ENCODE results near the gene PAPOLG.
"Not testable (repeated sequence)": the region's sequence is repeated elsewhere in the genome, so short reads cannot be mapped to it uniquely, and the experiment has no call there.

Gene PAPOLG

DNA sequence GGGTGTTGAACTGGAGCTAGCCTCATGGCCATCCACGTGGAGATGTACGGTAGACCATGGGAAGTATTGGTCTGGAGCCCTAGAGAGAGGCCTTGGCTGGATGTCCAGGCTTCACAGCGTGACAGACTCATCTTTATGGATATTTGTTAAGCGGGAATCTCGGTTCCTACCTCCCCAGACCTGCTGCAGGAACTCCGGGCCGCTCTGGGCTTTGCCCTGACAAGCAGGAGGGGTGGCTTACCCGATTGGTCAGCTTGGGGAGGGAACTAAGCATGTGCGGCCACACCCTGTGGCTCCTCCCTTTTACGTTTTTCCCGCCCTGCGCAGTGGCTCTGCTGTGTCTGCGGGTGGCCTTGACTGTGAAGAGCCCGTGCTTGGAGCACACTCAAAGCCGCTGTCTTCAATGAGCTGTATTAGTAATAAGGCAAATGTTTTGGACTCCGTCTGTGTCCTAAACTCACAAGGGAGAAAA lies 52.3 kb downstream of the PAPOLG start:
- Histone ChIP-seq H3K27ac (ENCODE audit: low read depth, low read length, severe bottlenecking) (no peak overlapping the region), H3K4me3 (ENCODE audit: extremely low read depth, insufficient read depth, low read length, poor library complexity, severe bottlenecking) (no peak overlapping the region), H3K36me3 (ENCODE audit: control insufficient read depth, insufficient read depth, low read length) (peaks cover 9% of the 10 kb centered on the region), H3K9me3 (ENCODE audit: control insufficient read depth, low read length) (no peaks in the 10 kb centered on the region), H3K4me1 (ENCODE audit: control insufficient read depth, insufficient read depth, low read length, poor library complexity, severe bottlenecking) (no peaks in the 10 kb centered on the region)
- WGBS, 2 experiments (ENCODE audit: insufficient coverage in 2 of 2) = 88 to 92% methylated on average over 12 to 16 of the region's 16 CpGs

DNA sequence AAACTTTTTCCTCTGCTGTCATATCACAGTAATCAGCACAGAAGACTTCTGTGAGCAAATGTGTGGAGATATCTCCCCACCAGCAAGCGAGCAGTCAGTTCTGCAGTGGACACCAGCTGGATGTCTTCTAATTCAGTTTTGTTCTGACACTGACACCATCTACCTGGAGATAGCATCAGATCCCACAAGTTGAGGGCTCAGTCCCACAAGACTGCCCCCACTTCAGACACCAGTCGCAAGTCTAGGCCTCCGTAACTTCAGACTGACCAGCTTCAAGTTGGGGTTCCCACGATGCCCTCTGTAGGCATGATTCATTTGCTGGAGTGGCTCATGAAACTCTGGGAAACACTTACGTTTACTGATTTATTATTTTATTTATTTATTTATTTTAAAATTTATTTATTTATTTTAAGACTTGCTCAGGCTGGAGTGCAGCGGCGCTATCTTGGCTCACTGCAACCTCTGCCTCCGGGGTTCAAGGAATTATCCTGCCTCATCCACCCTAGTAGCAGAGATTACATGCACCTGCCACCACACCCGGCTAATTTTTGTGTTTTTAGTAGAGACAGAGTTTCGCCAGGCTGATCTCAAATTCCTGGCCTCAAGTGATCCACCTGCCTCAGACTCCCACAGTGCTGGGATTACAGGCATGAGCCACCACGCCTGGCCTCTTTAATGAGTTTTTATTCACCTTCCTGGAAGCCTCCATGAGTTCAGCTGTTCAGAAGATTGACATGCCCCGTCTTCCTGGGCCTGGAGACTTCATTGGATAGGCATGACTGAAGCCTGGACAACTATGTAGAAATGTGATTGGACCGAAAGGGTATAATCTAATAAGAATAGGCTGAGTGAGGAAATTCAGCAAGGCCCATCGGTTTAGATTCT lies 55.7 kb downstream of the PAPOLG start:
- no peak overlapping the region for H3K27ac ChIP-seq (ENCODE audit: low read depth, low read length, severe bottlenecking)
- H3K4me3 ChIP-seq (ENCODE audit: extremely low read depth, insufficient read depth, low read length, poor library complexity, severe bottlenecking) = no peak overlapping the region
- no peaks in the 10 kb centered on the region for H3K36me3 ChIP-seq (ENCODE audit: control insufficient read depth, insufficient read depth, low read length)
- no peaks in the 10 kb centered on the region for H3K4me1 ChIP-seq (ENCODE audit: control insufficient read depth, insufficient read depth, low read length, poor library complexity, severe bottlenecking)
- H3K9me3 ChIP-seq (ENCODE audit: control insufficient read depth, low read length) = no peaks in the 10 kb centered on the region
- WGBS, 2 experiments (ENCODE audit: insufficient coverage in 2 of 2) = 90 to 91% methylated on average over 7 to 8 of the region's 14 CpGs

GRCh38 chr2:60817191-60817590 lies 61.1 kb downstream of the PAPOLG start:
- not testable (repeated sequence) for H3K36me3 ChIP-seq (ENCODE audit: control insufficient read depth, insufficient read depth, low read length); H3K9me3 ChIP-seq (ENCODE audit: control insufficient read depth, low read length); H3K4me3 ChIP-seq (ENCODE audit: extremely low read depth, insufficient read depth, low read length, poor library complexity, severe bottlenecking); H3K27ac ChIP-seq (ENCODE audit: low read depth, low read length, severe bottlenecking); H3K4me1 ChIP-seq (ENCODE audit: control insufficient read depth, insufficient read depth, low read length, poor library complexity, severe bottlenecking)
- WGBS, 2 experiments (ENCODE audit: insufficient coverage in 2 of 2) = 86 to 87% methylated on average over 7 of the region's 9 CpGs

GRCh38 chr2:60818272-60818671 lies 62.2 kb downstream of the PAPOLG start:
- Histone ChIP-seq H3K9me3 (ENCODE audit: control insufficient read depth, low read length) (no peaks in the 10 kb centered on the region), H3K4me3 (ENCODE audit: extremely low read depth, insufficient read depth, low read length, poor library complexity, severe bottlenecking) (no peak overlapping the region), H3K4me1 (ENCODE audit: control insufficient read depth, insufficient read depth, low read length, poor library complexity, severe bottlenecking) (no peaks in the 10 kb centered on the region), H3K36me3 (ENCODE audit: control insufficient read depth, insufficient read depth, low read length) (no peaks in the 10 kb centered on the region), H3K27ac (ENCODE audit: low read depth, low read length, severe bottlenecking) (no peak overlapping the region)
- 90 to 95% methylated on average over 2 of the region's 4 CpGs for WGBS, 2 experiments (ENCODE audit: insufficient coverage in 2 of 2)

- Histone ChIP-seq H3K4me1 (ENCODE audit: control insufficient read depth, insufficient read depth, low read length, poor library complexity, severe bottlenecking) (no peaks in the 10 kb centered on the region), H3K9me3 (ENCODE audit: control insufficient read depth, low read length) (no peaks in the 10 kb centered on the region), H3K36me3 (ENCODE audit: control insufficient read depth, insufficient read depth, low read length) (no peaks in the 10 kb centered on the region), H3K27ac (ENCODE audit: low read depth, low read length, severe bottlenecking) (no peak overlapping the region), H3K4me3 (ENCODE audit: extremely low read depth, insufficient read depth, low read length, poor library complexity, severe bottlenecking) (no peak overlapping the region)
- WGBS, 2 experiments (ENCODE audit: insufficient coverage in 2 of 2) = 86% methylated on average over 13 to 14 of the region's 15 CpGs
Measured at GRCh38 chr2:60819155-60819862, 63.2 kb downstream of the PAPOLG start.

- no peaks in the 10 kb centered on the region for H3K4me1 ChIP-seq (ENCODE audit: control insufficient read depth, insufficient read depth, low read length, poor library complexity, severe bottlenecking)
- 91 to 93% methylated on average over 12 to 13 of the region's 13 CpGs for WGBS, 2 experiments (ENCODE audit: insufficient coverage in 2 of 2)
- no peak overlapping the region for H3K27ac ChIP-seq (ENCODE audit: low read depth, low read length, severe bottlenecking)
Measured at GRCh38 chr2:60819936-60820335, 63.9 kb downstream of the PAPOLG start.

GRCh38 chr2:60820416-60821132 lies 64.5 kb downstream of the PAPOLG start:
- WGBS, 2 experiments (ENCODE audit: insufficient coverage in 2 of 2) = 82 to 90% methylated on average over 5 to 9 of the region's 12 CpGs

More at GRCh38 chr2:60819936-60820335, 63.9 kb downstream of the PAPOLG start:
- Histone ChIP-seq H3K9me3 (ENCODE audit: control insufficient read depth, low read length) (no peaks in the 10 kb centered on the region), H3K36me3 (ENCODE audit: control insufficient read depth, insufficient read depth, low read length) (no peaks in the 10 kb centered on the region), H3K4me3 (ENCODE audit: extremely low read depth, insufficient read depth, low read length, poor library complexity, severe bottlenecking) (no peak overlapping the region)

DNA sequence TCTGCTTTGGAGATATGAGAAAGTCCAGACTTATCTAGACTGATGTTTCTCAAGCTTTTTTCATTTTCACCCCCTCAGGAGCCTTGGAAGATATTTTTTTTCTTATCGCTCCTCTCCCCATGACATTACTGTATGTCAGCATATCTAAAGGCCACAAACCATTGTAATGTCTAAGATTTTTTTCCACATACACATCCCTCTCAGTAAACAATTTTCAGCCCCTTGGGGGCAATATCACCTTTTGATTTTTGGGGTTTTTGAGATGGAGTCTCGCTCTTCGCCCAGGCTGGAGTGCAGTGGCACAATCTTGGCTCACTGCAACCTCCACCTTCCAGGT lies 65.0 kb downstream of the PAPOLG start:
- Histone ChIP-seq H3K4me1 (ENCODE audit: control insufficient read depth, insufficient read depth, low read length, poor library complexity, severe bottlenecking) (no peaks in the 10 kb centered on the region), H3K9me3 (ENCODE audit: control insufficient read depth, low read length) (no peaks in the 10 kb centered on the region), H3K4me3 (ENCODE audit: extremely low read depth, insufficient read depth, low read length, poor library complexity, severe bottlenecking) (no peak overlapping the region), H3K36me3 (ENCODE audit: control insufficient read depth, insufficient read depth, low read length) (no peaks in the 10 kb centered on the region), H3K27ac (ENCODE audit: low read depth, low read length, severe bottlenecking) (no peak overlapping the region)
- 83 to 100% methylated on average over 1 to 3 of the region's 3 CpGs for WGBS, 2 experiments (ENCODE audit: insufficient coverage in 2 of 2)

More at GRCh38 chr2:60820416-60821132, 64.5 kb downstream of the PAPOLG start:
- no peaks in the 10 kb centered on the region for H3K36me3 ChIP-seq (ENCODE audit: control insufficient read depth, insufficient read depth, low read length)
- H3K27ac ChIP-seq (ENCODE audit: low read depth, low read length, severe bottlenecking) = no peak overlapping the region
- no peaks in the 10 kb centered on the region for H3K4me1 ChIP-seq (ENCODE audit: control insufficient read depth, insufficient read depth, low read length, poor library complexity, severe bottlenecking)
- H3K4me3 ChIP-seq (ENCODE audit: extremely low read depth, insufficient read depth, low read length, poor library complexity, severe bottlenecking) = no peak overlapping the region
- H3K9me3 ChIP-seq (ENCODE audit: control insufficient read depth, low read length) = no peaks in the 10 kb centered on the region

DNA sequence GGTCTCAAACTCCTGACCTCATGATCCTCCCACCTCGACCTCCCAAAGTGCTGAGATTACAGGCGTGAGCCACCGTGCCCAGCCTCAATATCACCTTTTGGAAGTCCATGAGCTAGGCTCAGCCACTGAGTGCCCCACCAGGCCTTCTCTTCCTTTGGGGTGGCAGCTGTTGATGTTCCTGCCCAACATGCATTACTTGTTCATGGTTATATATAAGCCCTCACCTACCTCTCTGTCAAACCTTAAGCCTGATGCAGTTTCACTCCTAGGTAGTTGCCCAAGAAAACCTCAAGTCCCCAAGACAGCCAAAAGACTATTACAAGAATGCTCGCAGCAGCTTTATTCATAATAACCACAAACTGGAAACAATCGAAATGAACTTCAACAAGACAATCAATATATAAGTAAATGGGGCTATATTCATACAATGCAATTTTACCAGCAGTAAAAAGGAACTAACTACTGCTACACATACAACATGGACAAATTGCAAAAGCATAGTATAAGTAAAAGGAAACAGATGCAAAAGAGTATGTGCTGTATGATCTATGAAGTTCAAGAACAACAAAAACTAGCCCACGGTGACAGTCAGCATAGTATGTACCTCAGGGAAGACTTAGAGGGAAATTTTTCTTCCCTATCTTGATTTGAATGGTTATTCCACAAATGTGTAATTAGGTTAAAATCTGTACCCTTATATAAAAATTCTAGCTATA lies 65.7 kb downstream of the PAPOLG start:
- Histone ChIP-seq H3K27ac (ENCODE audit: low read depth, low read length, severe bottlenecking) (no peak overlapping the region), H3K9me3 (ENCODE audit: control insufficient read depth, low read length) (no peaks in the 10 kb centered on the region), H3K4me3 (ENCODE audit: extremely low read depth, insufficient read depth, low read length, poor library complexity, severe bottlenecking) (no peak overlapping the region), H3K4me1 (ENCODE audit: control insufficient read depth, insufficient read depth, low read length, poor library complexity, severe bottlenecking) (no peaks in the 10 kb centered on the region), H3K36me3 (ENCODE audit: control insufficient read depth, insufficient read depth, low read length) (no peaks in the 10 kb centered on the region)
- 93 to 94% methylated on average over 3 of the region's 6 CpGs for WGBS, 2 experiments (ENCODE audit: insufficient coverage in 2 of 2)

DNA sequence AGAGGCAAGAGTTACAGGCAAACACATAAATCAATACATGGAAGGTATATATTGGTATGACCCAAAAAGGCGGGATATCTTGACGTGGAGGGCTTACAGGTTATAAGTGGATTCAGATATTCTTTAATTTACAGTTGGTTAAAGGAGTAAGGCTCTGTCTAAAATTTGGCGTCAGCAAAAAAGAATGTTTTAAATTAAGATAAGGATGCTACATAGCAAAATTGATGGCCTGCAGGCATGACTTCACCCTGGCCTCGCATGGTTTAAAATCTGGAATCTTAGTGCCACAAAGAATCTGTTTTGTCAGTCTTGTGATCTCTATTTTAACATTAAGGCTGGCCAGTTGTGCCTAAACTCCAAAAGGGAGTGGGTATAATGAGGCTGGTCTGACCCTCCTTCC lies 66.9 kb downstream of the PAPOLG start:
- Histone ChIP-seq H3K4me3 (ENCODE audit: extremely low read depth, insufficient read depth, low read length, poor library complexity, severe bottlenecking) (no peak overlapping the region), H3K27ac (ENCODE audit: low read depth, low read length, severe bottlenecking) (no peak overlapping the region), H3K9me3 (ENCODE audit: control insufficient read depth, low read length) (no peaks in the 10 kb centered on the region), H3K4me1 (ENCODE audit: control insufficient read depth, insufficient read depth, low read length, poor library complexity, severe bottlenecking) (no peaks in the 10 kb centered on the region), H3K36me3 (ENCODE audit: control insufficient read depth, insufficient read depth, low read length) (no peaks in the 10 kb centered on the region)
- 85 to 95% methylated on average over 2 of the region's 4 CpGs for WGBS, 2 experiments (ENCODE audit: insufficient coverage in 2 of 2)

Measured in mesodermal cell (in vitro differentiated cells).